IPS-NIHi7 (cell line): Measurements from ENCODE around the gene OR4F16.
"Not testable (repeated sequence)": the region's sequence is repeated elsewhere in the genome, so short reads cannot be mapped to it uniquely, and the experiment has no call there.

ENCODE experiments used
- DNase-seq: peaks from one replicate; pipeline ENCODE4 v3.0.0; 2012; ENCODE audit warnings: mixed read lengths; ENCODE audit errors: extremely low spot score

The OR4F16 gene

GRCh38 chr1:686554-686953 lies at the start of gene OR4F16:
Gene OR4F16, minus strand, starts transcription at chr1:686654. Its CDS starts 0 bp downstream, at chr1:686654.
- not testable (repeated sequence) for DNase-seq

GRCh38 chr1:733649-734048 lies 47.2 kb upstream of the OR4F16 start:
- not testable (repeated sequence) for DNase-seq

GRCh38 chr1:727040-727439 lies 40.6 kb upstream of the OR4F16 start:
- not testable (repeated sequence) for DNase-seq
